Activated T-cell treated with anti-CD3 and anti-CD28 coated beads for 24 hours (primary cell): Measurements from ENCODE around the gene KDM4C.

Experiments
- DNase-seq: peaks from one replicate; pipeline ENCODE4 v3.0.0-alpha.2; 2020; ENCODE audit warnings: low read depth

The KDM4C gene

DNA sequence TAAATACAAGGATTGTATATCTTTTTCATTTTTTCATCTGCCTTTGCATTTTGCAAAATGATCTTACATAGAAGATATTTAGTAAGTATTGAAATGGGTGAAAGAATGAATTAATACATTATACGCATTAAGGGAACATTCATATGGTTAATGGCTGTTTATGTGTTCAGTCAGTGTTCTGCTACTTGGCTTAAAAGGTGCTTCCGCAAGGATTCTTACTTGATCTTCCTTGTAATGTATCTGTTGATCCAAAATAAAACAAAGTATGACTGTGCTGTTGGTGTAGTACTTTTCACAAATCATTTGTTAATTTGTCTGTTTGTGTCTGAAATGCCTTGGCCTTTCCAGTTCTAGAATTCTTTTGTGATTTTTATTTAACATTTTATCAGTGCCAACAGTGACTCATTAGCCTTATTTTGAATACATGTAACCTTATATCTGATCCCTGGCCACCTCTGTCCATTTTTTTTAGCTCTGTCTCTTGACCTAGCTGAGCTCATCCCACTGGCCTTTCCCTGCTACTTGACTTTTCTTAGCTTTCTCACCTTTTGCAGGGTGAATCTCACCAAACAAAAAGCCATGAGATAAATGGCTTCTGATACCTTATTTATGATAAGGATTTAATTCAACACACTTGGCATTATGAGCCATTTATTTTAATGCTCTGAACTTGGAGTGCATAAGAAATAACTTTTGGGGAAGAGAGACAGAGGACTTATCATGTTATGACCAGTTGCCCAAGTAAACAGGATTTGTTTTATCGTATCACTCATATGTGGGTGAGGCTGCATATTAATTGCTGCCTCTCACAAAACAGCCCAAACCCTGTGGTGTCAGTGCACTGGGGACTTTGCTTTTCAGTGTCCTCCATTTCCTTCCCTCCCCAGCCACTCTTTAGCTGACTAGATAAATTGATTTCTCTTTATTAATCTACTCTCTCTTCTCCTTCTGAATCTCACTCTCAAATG is 340.3 kb downstream of the KDM4C start:
- no peak for DNase-seq

- no peak for DNase-seq
These were observed 345.6 kb downstream of the KDM4C start for GRCh38 chr9:7103367-7103766.

DNA sequence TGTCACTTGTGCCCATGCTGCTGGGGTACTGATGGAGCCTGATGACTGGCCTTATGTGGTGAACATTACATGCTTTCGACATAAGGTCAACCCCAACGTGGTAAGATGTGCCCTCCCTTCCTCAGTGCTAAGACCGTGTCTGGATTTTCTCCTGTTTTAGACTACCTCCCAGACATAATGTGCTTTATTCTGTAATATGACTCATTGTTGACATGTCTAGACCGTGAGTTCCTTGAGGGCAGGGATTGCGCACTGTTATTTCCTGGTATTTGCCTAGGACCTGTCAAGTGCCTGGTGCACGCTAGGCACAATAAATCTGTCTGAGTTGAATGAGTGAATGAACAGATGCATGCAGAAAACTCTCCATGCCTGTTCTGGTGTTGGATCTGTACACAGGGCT is 346.0 kb downstream of the KDM4C start:
- DNase-seq: no peak

DNA sequence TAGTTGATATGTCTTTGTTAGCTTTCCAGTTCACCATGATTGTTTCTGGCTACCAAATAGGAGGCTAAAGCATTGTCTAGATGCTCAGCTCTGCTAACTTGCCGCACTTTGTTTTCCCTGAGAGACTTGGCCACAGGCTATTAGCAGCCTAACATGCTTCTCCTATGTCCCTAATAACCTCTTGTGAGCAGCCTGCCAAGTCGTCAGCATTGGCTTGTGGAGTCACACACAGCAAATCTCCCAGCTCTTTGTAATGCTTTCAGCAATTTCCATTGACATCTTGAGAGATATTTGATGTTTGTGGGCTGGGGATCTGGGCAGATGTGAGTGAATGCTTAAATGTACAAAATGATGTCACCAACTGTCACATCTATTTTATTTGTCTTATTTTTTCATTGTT is 346.9 kb downstream of the KDM4C start:
- DNase-seq: no peak

DNA sequence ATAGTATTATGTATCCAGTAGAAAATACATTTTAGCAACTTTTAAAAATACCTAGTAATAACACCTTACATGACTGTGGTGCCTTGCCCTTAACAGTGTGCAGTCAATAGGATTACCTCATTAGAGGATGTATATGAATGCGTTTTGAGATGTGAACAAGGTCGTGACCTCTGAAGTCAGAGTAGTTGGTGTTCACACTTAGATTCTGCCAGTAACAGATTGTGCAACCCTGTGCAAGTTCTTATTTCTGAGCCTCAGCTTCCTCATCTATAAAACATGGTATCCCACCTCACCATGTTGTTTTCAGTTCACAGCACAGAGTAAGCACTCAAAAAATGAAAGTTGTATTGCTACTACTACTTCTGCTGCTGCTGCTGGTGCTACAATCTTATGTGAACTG is 347.3 kb downstream of the KDM4C start:
- no peak for DNase-seq

- no peak for DNase-seq
These were observed 351.2 kb downstream of the KDM4C start for GRCh38 chr9:7108936-7109335.

GRCh38 chr9:7111413-7111812 is 353.6 kb downstream of the KDM4C start:
- DNase-seq: no peak

DNA sequence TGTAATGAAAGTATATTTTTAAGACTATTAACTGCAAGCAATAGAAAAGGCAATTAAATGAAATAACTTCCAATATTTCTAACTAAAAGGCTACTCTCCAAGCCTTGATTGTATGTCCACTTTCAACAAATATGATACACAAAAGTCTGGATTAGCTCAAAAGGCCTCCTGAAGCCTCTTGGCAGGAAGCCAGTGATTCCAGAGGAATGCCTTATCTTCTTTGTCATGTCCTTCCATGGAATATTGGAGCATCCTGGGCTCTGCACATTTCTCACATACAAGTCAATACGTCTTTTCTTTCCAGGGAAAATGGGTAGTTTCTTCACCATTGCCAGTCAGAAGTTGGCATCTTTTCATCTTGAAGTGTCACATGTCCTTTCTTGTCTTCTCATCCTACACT is 357.8 kb downstream of the KDM4C start:
- no peak for DNase-seq

GRCh38 chr9:7117676-7118561 is 360.1 kb downstream of the KDM4C start:
- no peak for DNase-seq

DNA sequence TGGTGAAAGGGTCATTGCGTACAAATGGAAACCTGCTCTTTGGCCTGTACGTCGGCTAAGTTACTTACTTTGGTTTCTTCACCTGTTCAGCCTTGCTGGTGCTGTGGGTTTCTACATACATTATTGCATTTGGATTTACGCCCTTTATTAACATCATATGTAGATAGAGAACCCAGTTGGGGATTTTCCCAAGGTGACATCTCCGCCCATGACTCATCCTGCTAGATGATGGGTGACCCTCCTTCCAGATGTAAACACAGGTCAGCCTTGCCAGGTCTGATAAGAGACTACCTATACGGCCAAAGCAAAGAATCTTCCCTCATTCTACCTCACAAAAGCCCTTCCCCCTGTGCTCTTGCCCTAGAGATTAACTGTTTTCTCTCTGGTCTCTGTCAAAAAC is 360.9 kb downstream of the KDM4C start:
- no peak for DNase-seq

GRCh38 chr9:7119612-7120011 is 361.8 kb downstream of the KDM4C start:
- no peak for DNase-seq

DNA sequence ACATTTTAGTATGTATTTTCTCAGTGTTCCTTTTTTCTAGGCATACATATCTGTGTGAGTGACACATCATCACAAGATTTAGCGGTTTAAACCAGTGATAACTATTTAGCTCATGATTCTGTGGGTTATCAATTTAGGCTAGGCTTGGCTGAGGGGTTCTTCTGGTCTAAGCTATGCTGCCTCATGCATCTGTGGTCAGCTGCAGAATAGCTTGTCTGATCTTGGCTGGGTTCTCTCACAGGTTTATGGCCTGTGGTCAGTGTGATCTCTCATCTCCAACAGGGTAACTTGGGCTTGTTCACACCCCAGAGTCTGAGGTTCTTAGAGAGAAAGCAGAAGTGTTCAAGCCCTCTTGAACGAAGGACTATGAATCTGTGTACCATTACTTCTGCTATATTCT is 363.3 kb downstream of the KDM4C start:
- DNase-seq: no peak

DNA sequence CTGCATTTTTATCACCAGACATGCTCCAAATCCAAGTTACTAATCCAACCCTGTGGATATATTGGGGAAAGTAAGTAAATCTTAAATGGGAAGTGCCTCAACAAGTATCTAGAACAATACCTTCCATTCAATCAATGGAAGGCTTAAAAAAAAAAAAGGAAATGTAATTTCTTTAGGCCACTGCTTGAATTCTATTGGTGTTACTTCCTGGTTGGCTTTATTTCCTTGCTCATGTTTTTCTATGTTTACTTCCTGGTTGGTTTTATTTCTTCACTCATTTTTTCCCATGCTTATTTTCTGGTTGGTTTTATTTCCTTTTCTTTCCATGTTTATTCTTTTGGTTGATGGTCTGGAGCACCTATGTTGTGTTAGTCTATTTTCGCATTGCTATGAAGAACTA is 363.9 kb downstream of the KDM4C start:
- DNase-seq: no peak

DNA sequence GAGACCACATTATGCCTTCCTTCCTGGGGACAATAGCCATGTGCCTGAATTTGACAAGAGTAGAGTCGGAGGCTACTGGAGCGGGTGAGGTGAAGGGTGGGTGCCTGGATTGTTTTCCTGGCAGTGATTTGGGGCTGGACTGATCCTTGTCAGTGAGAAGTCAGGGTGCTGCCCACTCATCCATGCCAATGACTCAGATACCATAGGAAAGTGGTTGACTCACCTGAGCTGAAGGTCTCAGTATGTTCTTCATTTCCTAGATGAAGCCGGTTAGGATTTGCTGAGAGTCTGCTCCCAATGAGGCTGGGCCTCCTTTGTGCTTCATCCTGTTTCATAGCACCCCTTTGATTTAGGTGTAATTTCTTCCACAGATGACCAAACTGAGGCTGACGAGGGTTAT is 366.0 kb downstream of the KDM4C start:
- DNase-seq: no peak

GRCh38 chr9:7125231-7125630 is 367.5 kb downstream of the KDM4C start:
- no peak for DNase-seq

DNA sequence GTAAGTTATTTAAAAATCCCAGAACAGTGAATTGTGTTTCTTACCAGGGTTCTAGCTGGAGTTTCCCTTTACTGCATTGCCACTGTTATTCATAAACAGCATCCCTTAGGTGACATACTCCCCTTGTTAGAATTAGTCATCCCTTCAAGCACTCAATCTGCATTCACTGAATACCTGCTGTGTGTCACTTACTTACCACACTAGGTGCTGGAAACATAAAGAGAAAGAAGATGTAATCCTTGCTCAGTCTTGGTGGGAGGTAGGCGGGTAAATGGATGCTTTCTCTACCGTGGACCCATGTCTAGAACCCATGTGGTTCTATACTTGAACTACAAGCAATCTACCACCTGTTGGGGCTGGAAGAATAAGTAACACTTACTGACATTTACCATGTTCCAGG is 371.6 kb downstream of the KDM4C start:
- DNase-seq: no peak

GRCh38 chr9:7130266-7130820 is 372.6 kb downstream of the KDM4C start:
- DNase-seq: no peak

GRCh38 chr9:7132605-7133004 is 374.8 kb downstream of the KDM4C start:
- DNase-seq: no peak

- DNase-seq: no peak
These were observed 378.0 kb downstream of the KDM4C start for GRCh38 chr9:7135735-7136134.

- no peak for DNase-seq
These were observed 379.3 kb downstream of the KDM4C start for GRCh38 chr9:7137040-7137439.

DNA sequence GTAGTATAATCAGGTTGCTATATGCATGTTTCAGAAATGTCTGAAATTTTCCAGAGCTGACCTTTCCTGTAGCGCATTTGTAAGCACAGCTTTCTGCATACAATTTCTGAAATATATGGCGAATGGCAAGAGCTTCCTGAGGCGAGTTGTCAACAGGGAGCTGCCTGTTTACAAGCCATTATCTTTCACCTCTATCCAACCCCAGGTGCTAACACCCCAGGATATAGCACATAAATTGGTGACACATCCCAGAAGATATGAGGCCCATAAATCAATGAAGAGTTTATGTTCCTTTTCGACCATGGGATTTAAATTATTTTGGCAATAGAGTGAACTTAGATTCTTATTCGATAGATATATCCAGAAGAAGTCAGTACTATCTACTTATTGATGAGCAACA is 379.8 kb downstream of the KDM4C start:
- no peak for DNase-seq

DNA sequence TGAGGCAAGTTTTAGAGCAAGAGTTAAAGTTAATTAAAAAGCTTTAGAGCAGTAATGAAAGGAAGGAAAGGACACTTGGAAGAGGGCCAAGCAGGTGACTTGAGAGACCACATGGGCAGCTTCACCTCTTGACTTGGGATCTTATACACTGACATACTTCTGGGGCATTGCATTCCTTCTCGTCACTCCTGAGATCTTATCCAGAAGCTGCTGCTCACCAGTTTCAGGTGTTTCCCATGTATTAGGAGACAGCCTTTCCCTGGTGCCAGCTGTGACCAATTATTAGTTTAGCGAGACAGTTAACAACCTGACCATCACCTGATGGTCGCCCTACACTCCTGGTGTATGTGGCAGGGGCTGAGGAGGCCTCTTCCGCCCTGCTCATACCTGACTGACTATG is 382.1 kb downstream of the KDM4C start:
- no peak for DNase-seq

DNA sequence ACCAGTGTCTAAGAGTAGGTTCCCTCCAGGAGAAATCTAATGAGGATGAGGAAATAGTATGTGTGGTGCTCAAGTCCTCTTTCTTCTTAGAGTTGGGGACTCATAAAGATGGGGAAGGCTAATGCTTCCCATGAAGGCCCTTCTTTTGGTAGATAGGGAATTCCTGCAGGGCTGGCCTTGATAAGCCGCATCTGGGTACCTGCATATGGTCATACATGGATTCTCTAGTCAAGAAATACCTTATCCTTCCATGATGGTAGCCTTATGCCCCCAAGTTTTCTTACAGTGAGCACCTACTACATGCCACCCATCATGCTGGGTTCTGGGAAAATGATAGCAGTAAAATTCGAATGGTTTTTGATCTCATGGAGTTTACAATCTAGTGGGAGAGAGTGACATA is 382.6 kb downstream of the KDM4C start:
- no peak for DNase-seq
